BLaER1 treated with 17β-estradiol and CSF1 and Interleukin-3, amounts not matched to agents 10 nM and 100 nM (cell line): ENCODE data around the gene KRT34.

Source experiments
- H3K27ac ChIP-seq, 11 experiments: shearing (Covaris generic); formaldehyde crosslinking; 2 replicates each; pipeline ENCODE4 v1.8.1; 2022
- H3K27me3 ChIP-seq, 11 experiments: shearing (Covaris generic); formaldehyde crosslinking; 2 replicates each; pipeline ENCODE4 v1.8.1; 2022
- H3K36me3 ChIP-seq, 11 experiments: shearing (Covaris generic); formaldehyde crosslinking; 2 replicates each; pipeline ENCODE4 v1.8.1; 2022
- H3K4me1 ChIP-seq, 10 experiments: shearing (Covaris generic); formaldehyde crosslinking; 2 replicates each; pipeline ENCODE4 v1.8.1; 2022
- H3K4me2 ChIP-seq, 11 experiments: shearing (Covaris generic); formaldehyde crosslinking; 2 replicates each; pipeline ENCODE4 v1.8.1; 2022
- H3K4me3 ChIP-seq, 10 experiments: shearing (Covaris generic); formaldehyde crosslinking; 2 replicates each; pipeline ENCODE4 v1.8.1; 2022
- H3K9ac ChIP-seq, 11 experiments: shearing (Covaris generic); formaldehyde crosslinking; 2 replicates each; pipeline ENCODE4 v1.8.1; 2022
- H3K9me3 ChIP-seq, 11 experiments: shearing (Covaris generic); formaldehyde crosslinking; replicated peaks in 1 of 11; 2 replicates each; pipeline ENCODE4 v1.8.1; 2022
- H4K20me1 ChIP-seq, 11 experiments: shearing (Covaris generic); formaldehyde crosslinking; 2 replicates each; pipeline ENCODE4 v1.8.1; 2022
- Cebpa-rat ChIP-seq, 11 experiments: shearing (Covaris generic); IDR thresholded peaks; 2 replicates each; pipeline ENCODE4 v1.8.1; 2022

The KRT34 gene

GRCh38 chr17:41340934-41341861 is 40.9 kb downstream of the KRT34 start:
- Histone ChIP-seq H3K4me1 (peaks cover 19 to 39% (median 26%) of the 10 kb centered on the region in 10 experiments), H3K4me2 (peak overlapping the region in 7 of 11 experiments; percentile 56 to 92 (median 77); a peak in 13 of 22 replicates), H3K9ac (no peak overlapping the region; a peak in 1 of 22 replicates), H3K9me3 (peaks cover 24 to 32% (median 28%) of the 10 kb centered on the region in 11 experiments), H4K20me1 (no peaks in the 10 kb centered on the region), H3K4me3 (no peak overlapping the region), H3K27ac (peak overlapping the region in 6 of 11 experiments; percentile 33 to 89 (median 79); a peak in 9 of 22 replicates), H3K36me3 (no peaks in the 10 kb centered on the region), H3K27me3 (no peaks in the 10 kb centered on the region)
- no peak for TF ChIP-seq Cebpa-rat (IDR thresholded peaks at IDR 0.05)

- Histone ChIP-seq H3K4me1 (peaks cover 19 to 39% (median 26%) of the 10 kb centered on the region in 10 experiments), H3K27ac (peak overlapping the region in 9 of 11 experiments; percentile 33 to 89 (median 72); a peak in 14 of 22 replicates), H3K9ac (peak overlapping the region in 6 of 11 experiments; percentile 14 to 64 (median 56); a peak in 9 of 22 replicates), H3K27me3 (no peaks in the 10 kb centered on the region), H3K4me2 (peak overlapping the region; percentile 22 to 92 (median 62); a peak in 20 of 22 replicates), H3K9me3 (peaks cover 24 to 32% (median 28%) of the 10 kb centered on the region in 11 experiments), H3K36me3 (no peaks in the 10 kb centered on the region), H3K4me3 (no peak overlapping the region), H4K20me1 (no peaks in the 10 kb centered on the region)
- no peak for TF ChIP-seq Cebpa-rat (IDR thresholded peaks at IDR 0.05)
Observed at GRCh38 chr17:41340494-41340893, 41.6 kb downstream of the KRT34 start.

- Histone ChIP-seq H3K36me3 (no peaks in the 10 kb centered on the region), H3K4me3 (no peak overlapping the region), H3K27ac (peak overlapping the region; percentile 18 to 89 (median 70); a peak in 17 of 22 replicates), H3K9me3 (peaks cover 24 to 32% (median 28%) of the 10 kb centered on the region in 11 experiments), H3K4me1 (peaks cover 20 to 40% (median 32%) of the 10 kb centered on the region in 10 experiments), H3K9ac (peak overlapping the region in 7 of 11 experiments; percentile 13 to 64 (median 59); a peak in 10 of 22 replicates), H4K20me1 (no peaks in the 10 kb centered on the region), H3K27me3 (no peaks in the 10 kb centered on the region), H3K4me2 (peak overlapping the region; percentile 22 to 92 (median 62); a peak in 21 of 22 replicates)
- TF ChIP-seq Cebpa-rat (IDR thresholded peaks at IDR 0.05), result no peak
Observed at GRCh38 chr17:41339571-41340172, 42.4 kb downstream of the KRT34 start.

GRCh38 chr17:41338961-41339485 is 43.1 kb downstream of the KRT34 start:
- Histone ChIP-seq H3K9me3 (peaks cover 24 to 32% (median 28%) of the 10 kb centered on the region in 11 experiments), H3K36me3 (no peaks in the 10 kb centered on the region), H4K20me1 (no peaks in the 10 kb centered on the region), H3K27ac (peak overlapping the region in 9 of 11 experiments; percentile 33 to 89 (median 72); a peak in 18 of 22 replicates), H3K4me3 (no peak overlapping the region; a peak in 1 of 20 replicates), H3K9ac (peak overlapping the region in 6 of 11 experiments; percentile 32 to 62 (median 56); a peak in 11 of 22 replicates), H3K4me1 (peaks cover 27 to 47% (median 39%) of the 10 kb centered on the region in 10 experiments), H3K4me2 (peak overlapping the region; percentile 7 to 92 (median 62); a peak in 20 of 22 replicates), H3K27me3 (no peaks in the 10 kb centered on the region)
- peak in 4 of 11 experiments; percentile 50 to 78 (median 60); a peak in 4 of 22 replicates for TF ChIP-seq Cebpa-rat (IDR thresholded peaks at IDR 0.05)

- H3K4me2 ChIP-seq, result 0 out of 22 replicates have a peak overlapping the region, but pooled peaks of 1 of the 11 experiments have one; percentile 1
- H4K20me1 ChIP-seq, result no peaks in the 10 kb centered on the region
- H3K9me3 ChIP-seq, result peaks cover 0 to 7% (median 0%) of the 10 kb centered on the region in 11 experiments; a peak in 2 of 22 replicates
- H3K9ac ChIP-seq, result no peak overlapping the region
- no peaks in the 10 kb centered on the region for H3K36me3 ChIP-seq
- no peak for TF ChIP-seq Cebpa-rat (IDR thresholded peaks at IDR 0.05)
- H3K27ac ChIP-seq, result peak overlapping the region in 1 of 11 experiments; percentile 64; a peak in 2 of 22 replicates
- no peaks in the 10 kb centered on the region for H3K27me3 ChIP-seq
- H3K4me3 ChIP-seq, result no peak overlapping the region
- H3K4me1 ChIP-seq, result peaks cover 31 to 49% (median 41%) of the 10 kb centered on the region in 10 experiments
Observed at GRCh38 chr17:41335747-41336146, 46.4 kb downstream of the KRT34 start.

GRCh38 chr17:41334385-41335305 is 47.5 kb downstream of the KRT34 start:
- TF ChIP-seq Cebpa-rat (IDR thresholded peaks at IDR 0.05), result no peak
- Histone ChIP-seq H3K27me3 (no peaks in the 10 kb centered on the region), H3K27ac (peak overlapping the region in 9 of 11 experiments; percentile 9 to 74 (median 58); a peak in 15 of 22 replicates), H3K4me3 (no peak overlapping the region), H4K20me1 (no peaks in the 10 kb centered on the region), H3K4me1 (peaks cover 22 to 38% (median 30%) of the 10 kb centered on the region in 10 experiments), H3K36me3 (no peaks in the 10 kb centered on the region), H3K4me2 (peak overlapping the region; percentile 8 to 63 (median 40); a peak in 21 of 22 replicates), H3K9ac (peak overlapping the region in 1 of 11 experiments; percentile 8; a peak in 1 of 22 replicates), H3K9me3 (peaks cover 0 to 7% (median 0%) of the 10 kb centered on the region in 11 experiments; a peak in 2 of 22 replicates)

- Histone ChIP-seq H4K20me1 (no peaks in the 10 kb centered on the region), H3K27me3 (no peaks in the 10 kb centered on the region), H3K4me1 (peaks cover 14 to 30% (median 22%) of the 10 kb centered on the region in 10 experiments; a peak in 19 of 20 replicates), H3K27ac (peak overlapping the region in 8 of 11 experiments; percentile 40 to 74 (median 60); a peak in 12 of 22 replicates), H3K9me3 (peaks cover 0 to 7% (median 0%) of the 10 kb centered on the region in 11 experiments; a peak in 2 of 22 replicates), H3K9ac (no peak overlapping the region), H3K36me3 (no peaks in the 10 kb centered on the region), H3K4me3 (no peak overlapping the region), H3K4me2 (peak overlapping the region; percentile 8 to 63 (median 40); a peak in 19 of 22 replicates)
- TF ChIP-seq Cebpa-rat (IDR thresholded peaks at IDR 0.05), result no peak
Observed at GRCh38 chr17:41333836-41334235, 48.3 kb downstream of the KRT34 start.
